AG09319 (cell line): ENCODE results near the gene RBMS1.

Experiments
- DNase-seq: peaks from one replicate; pipeline ENCODE4 v3.0.0-alpha.2; 2010; ENCODE audit warnings: low read depth; ENCODE audit errors: extremely low read depth
- CTCF ChIP-seq: IDR thresholded peaks from 2 replicates; pipeline ENCODE4 v1.5.1; 2011; ENCODE audit warnings: low read depth, mild to moderate bottlenecking, inconsistent platforms, low read length, moderate library complexity

Gene RBMS1

GRCh38 chr2:160460333-160460731 lies 33.3 kb downstream of the RBMS1 start:
- DNase-seq: no peak
- TF ChIP-seq CTCF: no peak

- DNase-seq: no peak
- no peak for TF ChIP-seq CTCF
These were observed 33.9 kb downstream of the RBMS1 start for GRCh38 chr2:160459538-160460332.

DNA sequence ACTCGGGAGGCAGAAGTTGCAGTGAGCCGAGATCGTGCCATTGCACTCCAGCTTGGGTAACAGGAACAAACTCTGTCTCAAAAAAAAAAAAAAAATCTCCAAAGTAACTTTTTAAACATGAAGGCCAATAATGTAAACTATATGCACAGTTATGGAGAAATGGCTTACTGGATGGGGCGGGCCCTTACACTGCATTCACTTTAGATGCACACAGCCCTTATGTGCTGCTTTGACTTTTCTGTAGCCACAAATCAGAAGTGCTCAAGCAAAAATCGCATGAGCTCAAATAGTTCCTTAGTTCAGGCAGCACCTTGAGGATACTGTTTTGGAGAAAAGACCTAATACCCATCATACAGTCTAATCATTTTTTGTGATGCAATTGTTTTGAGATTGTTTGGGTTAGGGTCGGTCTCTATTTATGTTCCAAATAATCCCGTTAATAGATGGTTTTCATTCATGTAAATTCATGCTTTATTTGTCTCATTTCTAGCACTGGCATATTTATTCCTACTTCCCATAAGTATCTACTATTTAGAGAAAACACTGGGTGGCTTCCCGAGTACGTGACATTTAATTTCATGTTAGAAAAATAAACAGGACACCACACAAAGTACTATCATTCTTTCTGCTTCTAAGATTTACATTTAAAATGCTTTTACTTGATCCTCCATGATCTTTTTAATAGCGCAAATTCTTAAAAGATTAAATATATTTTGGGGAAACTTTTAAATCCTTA lies 34.7 kb downstream of the RBMS1 start:
- no peak for TF ChIP-seq CTCF

GRCh38 chr2:160457588-160457987 lies 36.0 kb downstream of the RBMS1 start:
- no peak for TF ChIP-seq CTCF
- no peak for DNase-seq

More for the DNA sequence above, 34.7 kb downstream of the RBMS1 start:
- DNase-seq: no peak

- no peak for DNase-seq
These were observed 39.4 kb downstream of the RBMS1 start for GRCh38 chr2:160454070-160454797.

GRCh38 chr2:160453111-160453820 lies 40.3 kb downstream of the RBMS1 start:
- TF ChIP-seq CTCF: no peak
- no peak for DNase-seq

More at GRCh38 chr2:160454070-160454797, 39.4 kb downstream of the RBMS1 start:
- no peak for TF ChIP-seq CTCF
